ENCODE measurements around the gene BPI. TPM values are rescaled to one million over a fixed set of nuclear protein-coding genes. Genes with fewer than 3 reads are reported as not detected.
"Not testable (repeated sequence)": the region's sequence is repeated elsewhere in the genome, so short reads cannot be mapped to it uniquely, and the experiment has no call there.

The BPI gene
- total RNA-seq, result not detected

DNA sequence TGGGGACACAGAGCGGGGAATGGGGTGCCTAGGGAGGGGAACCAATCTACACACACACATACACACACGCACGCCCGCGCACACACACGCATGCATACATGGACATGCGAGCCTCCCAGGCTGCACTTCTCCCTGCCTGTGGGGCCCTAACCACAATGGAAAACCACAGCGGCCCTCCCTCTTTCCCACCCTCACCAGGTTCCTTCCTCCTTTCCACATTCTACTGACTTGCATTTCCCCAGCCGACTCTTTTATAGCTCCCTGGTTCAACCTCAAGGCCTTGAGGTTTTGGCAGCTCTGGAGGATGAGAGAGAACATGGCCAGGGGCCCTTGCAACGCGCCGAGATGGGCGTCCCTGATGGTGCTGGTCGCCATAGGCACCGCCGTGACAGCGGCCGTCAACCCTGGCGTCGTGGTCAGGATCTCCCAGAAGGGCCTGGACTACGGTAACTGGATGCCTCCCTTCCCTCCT, at the start of gene BPI:
BPI (plus strand) TSS at position 249 of the 472 bp plus-strand sequence; CDS start at position 317, 68 bp downstream.
- no peaks in the 10 kb centered on the region for H3K9me3 ChIP-seq
- peak in 1 of 2 donors; percentile 69 for DNase-seq (ENCODE audit: low spot score in 2 of 2)
- H3K27ac ChIP-seq, result no peak within 1 kb of the TSS
- no peaks in the 10 kb centered on the region for H3K36me3 ChIP-seq
- H3K27me3 ChIP-seq, result no peaks in the 10 kb centered on the region
- peaks cover 4% of the 10 kb centered on the region in 2 donors for H3K4me1 ChIP-seq
- intact Hi-C loops (cut with DNase I), result no loop called here
- H3K4me3 ChIP-seq, result no peak within 1 kb of the TSS
- TF ChIP-seq, protein P1, sequence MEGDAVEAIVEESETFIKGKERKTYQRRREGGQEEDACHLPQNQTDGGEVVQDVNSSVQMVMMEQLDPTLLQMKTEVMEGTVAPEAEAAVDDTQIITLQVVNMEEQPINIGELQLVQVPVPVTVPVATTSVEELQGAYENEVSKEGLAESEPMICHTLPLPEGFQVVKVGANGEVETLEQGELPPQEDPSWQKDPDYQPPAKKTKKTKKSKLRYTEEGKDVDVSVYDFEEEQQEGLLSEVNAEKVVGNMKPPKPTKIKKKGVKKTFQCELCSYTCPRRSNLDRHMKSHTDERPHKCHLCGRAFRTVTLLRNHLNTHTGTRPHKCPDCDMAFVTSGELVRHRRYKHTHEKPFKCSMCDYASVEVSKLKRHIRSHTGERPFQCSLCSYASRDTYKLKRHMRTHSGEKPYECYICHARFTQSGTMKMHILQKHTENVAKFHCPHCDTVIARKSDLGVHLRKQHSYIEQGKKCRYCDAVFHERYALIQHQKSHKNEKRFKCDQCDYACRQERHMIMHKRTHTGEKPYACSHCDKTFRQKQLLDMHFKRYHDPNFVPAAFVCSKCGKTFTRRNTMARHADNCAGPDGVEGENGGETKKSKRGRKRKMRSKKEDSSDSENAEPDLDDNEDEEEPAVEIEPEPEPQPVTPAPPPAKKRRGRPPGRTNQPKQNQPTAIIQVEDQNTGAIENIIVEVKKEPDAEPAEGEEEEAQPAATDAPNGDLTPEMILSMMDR (IDR thresholded peaks at IDR 0.05), result no peak

- H3K36me3 ChIP-seq, H3K4me3 ChIP-seq, H3K9me3 ChIP-seq, H3K27me3 ChIP-seq: not testable (repeated sequence)
- Histone ChIP-seq H3K4me1 (peaks cover 7 to 40% of the 10 kb centered on the region in 2 donors), H3K27ac (peak overlapping the region; percentile 84 to 93)
- peak in 1 of 2 donors; percentile 45 for DNase-seq (ENCODE audit: low spot score in 2 of 2)
- TF ChIP-seq, protein P1 (IDR thresholded peaks at IDR 0.05), result peak in 1 of 3 experiments; percentile 16
- intact Hi-C loops (cut with DNase I), result loop anchor here (2.0 to 10.0 kb wide), 2 partner anchors 16 to 490 kb away; partner anchors contain the start of gene ACTR5
These were observed 49.3 kb upstream of the BPI start for GRCh38 chr20:38254621-38255020.

DNA sequence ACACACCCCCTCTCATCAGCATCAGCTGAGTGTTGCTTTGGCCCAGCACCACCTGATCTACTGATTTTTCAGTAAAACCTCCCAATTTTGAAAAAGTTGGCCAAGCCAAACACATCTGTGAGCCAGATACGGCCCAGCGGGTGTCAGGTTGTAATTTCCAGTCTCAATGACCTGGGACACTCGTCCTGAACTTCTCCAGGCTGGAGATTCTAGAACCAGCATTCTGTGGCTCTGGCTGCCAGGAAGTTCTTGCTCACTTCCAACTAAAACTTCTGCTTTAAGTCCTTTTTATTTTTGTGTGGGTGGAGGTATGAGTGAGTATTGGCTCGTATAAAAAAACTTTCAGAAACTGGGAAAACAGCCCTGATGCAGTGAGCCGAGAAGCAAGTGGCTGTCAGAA, 48.6 kb upstream of the BPI start:
- intact Hi-C loops (cut with DNase I), result loop anchor here (2.0 to 10.0 kb wide), 2 partner anchors 15 to 489 kb away; partner anchors contain the start of gene ACTR5
- peak in 1 of 2 donors; percentile 78 for DNase-seq (ENCODE audit: low spot score in 2 of 2)
- Histone ChIP-seq H3K4me1 (peaks cover 7 to 46% of the 10 kb centered on the region in 2 donors), H3K9me3 (no peaks in the 10 kb centered on the region), H3K27me3 (no peaks in the 10 kb centered on the region), H3K36me3 (no peaks in the 10 kb centered on the region), H3K27ac (peak overlapping the region; percentile 84 to 93), H3K4me3 (no peak overlapping the region)
- TF ChIP-seq, protein P1 (IDR thresholded peaks at IDR 0.05), result no peak

DNA sequence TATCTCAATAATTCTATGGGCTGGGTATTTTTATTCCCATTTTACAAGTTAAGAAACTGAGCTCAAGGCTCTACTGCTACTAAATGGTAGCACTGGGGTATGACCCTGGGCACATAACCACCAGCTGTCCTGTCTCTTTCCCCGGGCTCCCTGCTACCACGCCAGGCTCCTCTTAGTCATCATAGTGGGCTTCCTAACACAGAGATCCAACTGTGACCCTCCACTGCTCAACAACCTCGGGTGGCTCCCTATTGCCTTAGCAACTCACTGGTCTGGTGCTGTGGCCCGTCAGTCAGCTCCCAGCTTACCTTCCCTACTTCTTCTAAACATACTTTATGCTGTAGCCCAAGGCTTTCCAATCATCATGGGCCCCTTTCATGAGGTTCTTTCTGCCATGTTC, 47.9 kb upstream of the BPI start:
- H3K27me3 ChIP-seq, result no peaks in the 10 kb centered on the region
- H3K4me1 ChIP-seq, result peaks cover 7 to 49% of the 10 kb centered on the region in 2 donors
- no peaks in the 10 kb centered on the region for H3K9me3 ChIP-seq
- intact Hi-C loops (cut with DNase I), result loop anchor here (10.0 kb wide), 1 partner anchor 489 kb away; the partner anchor contains the start of gene ACTR5
- H3K27ac ChIP-seq, result peak overlapping the region; percentile 84 to 93
- H3K36me3 ChIP-seq, result no peaks in the 10 kb centered on the region
- TF ChIP-seq, protein P1 (IDR thresholded peaks at IDR 0.05), result no peak
- H3K4me3 ChIP-seq, result no peak overlapping the region
- DNase-seq (ENCODE audit: low spot score in 2 of 2), result peak in 1 of 2 donors; percentile 54

GRCh38 chr20:38256966-38257365, 47.0 kb upstream of the BPI start:
- no peaks in the 10 kb centered on the region for H3K36me3 ChIP-seq
- TF ChIP-seq, protein P1 (IDR thresholded peaks at IDR 0.05), result no peak
- no peaks in the 10 kb centered on the region for H3K27me3 ChIP-seq
- DNase-seq (ENCODE audit: low spot score in 2 of 2), result peak in 1 of 2 donors; percentile 46
- H3K27ac ChIP-seq, result peak overlapping the region; percentile 84 to 93
- intact Hi-C loops (cut with DNase I), result loop anchor here (10.0 kb wide), 1 partner anchor 488 kb away; the partner anchor contains the start of gene ACTR5
- no peak overlapping the region for H3K4me3 ChIP-seq
- H3K9me3 ChIP-seq, result no peaks in the 10 kb centered on the region
- H3K4me1 ChIP-seq, result peaks cover 7 to 43% of the 10 kb centered on the region in 2 donors
